HG03175 (cell line): ENCODE data around the gene BBS1.
A peak's percentile ranks its signal among the peaks of the same experiment; 100 is the strongest.

Experiments
- ATAC-seq: cut with Tn5 transposase; IDR thresholded peaks from one replicate; pipeline ENCODE4 v1.9.1; 2021; ENCODE audit warnings: mild to moderate bottlenecking, moderate library complexity; ENCODE audit not compliant: unreplicated experiment

The BBS1 gene

DNA sequence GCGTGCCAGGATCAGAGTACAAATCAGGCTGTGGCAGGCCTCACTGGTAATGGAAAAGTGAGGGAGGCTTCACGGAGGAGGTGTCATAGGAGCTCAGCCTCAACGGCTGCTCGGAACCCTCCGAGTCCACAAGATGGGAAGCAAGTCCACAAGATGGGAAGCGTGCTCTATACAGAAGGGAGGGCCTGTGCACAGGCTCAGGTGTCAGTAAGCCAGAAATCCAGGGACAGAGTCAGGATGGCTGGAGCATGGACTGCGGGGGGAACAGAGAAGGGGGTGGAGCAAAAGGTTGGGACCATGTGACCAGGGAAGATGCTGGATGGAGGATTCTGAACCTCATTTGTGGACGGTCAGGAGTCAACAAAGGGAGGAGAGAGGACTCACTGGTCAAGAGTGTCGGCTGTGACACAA, 33.6 kb upstream of the BBS1 start:
- no peak for ATAC-seq

DNA sequence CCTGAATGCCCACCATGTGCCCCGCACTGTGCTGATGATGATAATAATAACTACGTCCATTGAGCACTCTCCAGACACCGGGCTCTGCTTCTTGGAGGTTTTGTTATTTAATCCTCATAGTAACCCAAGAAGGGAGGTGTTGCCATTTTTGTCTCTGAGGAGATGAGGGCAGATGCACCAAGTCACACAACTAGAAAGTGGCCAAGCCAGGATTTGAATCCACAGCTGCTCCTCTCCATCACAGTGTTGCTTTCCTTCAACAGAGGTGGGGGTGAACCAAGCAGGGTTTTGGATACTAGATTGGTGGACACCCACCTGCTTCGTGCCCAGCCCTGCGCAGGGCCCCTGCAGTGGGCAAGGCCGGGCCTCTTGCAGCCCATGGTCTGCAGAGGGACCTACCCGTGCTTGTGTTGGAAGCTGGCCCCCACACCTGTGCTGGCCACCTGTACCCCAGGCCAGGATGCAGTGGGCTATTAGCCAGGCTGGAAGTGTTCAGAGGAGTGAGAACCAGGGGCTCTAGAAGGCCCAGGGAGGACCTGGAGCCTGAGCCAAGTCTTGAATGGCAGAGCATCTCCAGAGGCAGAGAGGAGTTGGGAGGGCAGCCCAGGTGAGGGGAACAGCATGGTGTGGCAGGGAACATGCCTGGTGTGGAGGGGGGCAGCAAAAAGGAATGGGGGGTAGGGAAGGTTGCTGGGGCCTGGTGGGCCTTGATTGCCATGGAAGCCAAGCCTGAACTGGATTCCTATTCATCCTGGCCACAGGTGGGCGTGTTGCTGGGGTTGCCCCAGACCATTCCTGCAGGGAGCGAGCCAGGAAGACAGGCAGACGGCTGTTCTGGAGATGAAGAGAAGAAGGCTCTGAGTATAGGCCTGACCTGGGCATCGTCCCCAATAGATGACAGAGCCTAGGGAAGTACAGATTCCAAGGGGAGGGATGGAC, 32.9 kb upstream of the BBS1 start:
- no peak for ATAC-seq

DNA sequence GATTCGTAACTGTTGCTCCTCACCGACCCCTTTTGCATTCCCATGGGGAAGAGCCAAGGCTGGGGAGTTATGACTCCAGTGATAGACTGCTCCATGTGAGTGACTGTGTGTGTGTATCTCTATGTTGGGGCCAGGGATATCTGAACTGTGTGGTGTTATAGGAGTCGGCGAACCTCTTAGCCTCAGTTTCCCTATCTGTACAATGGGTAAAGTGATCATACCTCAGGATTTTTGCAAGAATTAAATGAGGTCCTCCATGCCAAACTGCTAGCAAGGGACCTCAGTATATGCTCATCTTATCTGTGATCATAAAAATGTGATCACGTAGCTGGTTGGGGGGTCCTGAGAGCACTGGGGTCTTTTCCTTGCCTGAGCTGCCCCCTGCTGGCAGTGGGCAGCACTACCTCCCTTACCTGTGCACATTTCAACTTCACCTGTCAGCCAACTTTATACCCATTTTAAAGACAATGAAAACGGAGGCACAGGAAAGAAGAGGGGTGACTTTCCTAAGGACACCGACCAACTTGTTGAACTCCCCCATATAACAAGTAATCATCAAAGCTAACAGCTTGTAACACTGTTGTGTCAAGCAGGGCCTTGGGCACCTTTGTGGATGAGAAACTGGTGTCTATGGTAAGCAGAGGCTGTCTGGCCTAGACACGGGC, 31.6 kb upstream of the BBS1 start:
- ATAC-seq: no peak

DNA sequence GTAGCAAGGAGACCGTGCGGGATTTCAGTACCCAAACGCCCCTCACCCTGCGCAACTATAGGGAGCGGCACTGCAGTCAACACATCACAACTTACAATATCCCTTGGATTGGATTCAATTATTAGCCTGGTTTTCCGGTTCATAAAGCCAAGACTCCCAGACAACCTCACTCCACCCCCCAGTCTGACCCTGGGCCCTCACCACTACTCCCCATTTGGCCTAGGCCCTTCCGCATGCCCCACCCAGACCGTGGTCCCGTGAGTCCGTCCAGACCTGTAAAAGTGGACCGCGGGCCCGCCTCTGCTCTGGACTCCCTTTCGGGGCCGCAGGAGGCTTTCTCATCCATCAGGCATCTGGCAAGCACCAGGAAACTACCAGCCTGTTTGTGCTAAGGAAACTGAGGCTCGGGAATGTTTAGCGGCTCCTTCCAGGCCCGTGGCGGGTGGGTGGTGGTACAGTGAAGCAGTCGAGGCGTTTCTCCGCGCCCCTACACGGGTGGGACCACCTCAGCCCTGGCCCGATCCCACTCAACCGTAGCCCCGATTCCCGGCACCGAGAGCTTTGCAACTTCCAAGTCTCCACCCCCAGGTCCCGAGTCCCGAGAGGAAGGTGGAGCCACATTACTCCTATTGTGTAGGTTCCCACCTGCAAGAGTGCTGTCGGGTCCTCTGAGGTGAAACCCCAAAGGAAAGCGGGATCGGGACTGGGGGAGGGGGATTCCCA, 30.9 kb upstream of the BBS1 start:
- ATAC-seq: no peak

DNA sequence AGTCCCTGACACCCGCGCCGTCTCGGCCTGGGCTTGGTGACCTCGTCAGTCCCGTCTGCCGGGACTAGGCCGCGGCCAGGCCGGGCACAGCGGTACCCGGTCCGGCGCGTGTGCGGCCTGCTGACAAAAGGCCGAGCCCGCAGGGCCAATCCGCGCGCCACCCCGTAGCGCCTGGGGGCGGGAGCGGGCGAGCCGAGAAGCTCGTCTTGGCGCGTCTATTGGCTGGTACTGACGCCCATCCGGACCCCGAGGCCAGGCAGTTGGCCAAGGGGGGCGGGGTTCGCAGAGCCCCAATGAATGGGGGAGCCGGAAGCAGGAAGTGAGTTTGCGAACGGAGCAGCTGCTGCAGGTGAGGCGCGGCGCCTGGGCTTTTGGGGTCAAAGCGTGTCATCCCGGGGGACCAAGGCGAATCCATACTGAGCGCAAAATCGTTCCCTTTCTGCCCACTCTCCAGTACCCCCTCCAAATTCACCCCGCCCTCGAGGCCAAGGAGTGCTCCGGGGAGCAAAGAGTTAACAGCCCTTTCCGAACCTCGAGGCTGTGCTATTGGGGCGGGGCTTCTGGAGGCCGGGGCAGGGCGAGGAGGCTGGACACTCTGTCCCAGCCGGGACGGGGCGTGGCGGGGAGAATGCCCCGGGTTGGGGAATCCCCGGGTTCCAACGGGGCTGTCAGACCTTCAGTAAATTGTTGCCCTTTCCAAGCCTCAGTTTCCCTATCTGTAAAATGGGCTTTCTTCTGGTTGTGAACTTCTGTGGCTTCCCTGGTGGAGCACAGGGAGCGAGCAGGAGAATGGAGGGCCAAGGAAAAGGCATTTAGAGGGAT, 30.1 kb upstream of the BBS1 start, which contains the start of gene DPP3:
Gene DPP3 (plus strand): TSS at position 318 of the 822 bp plus-strand sequence. CDS start 1,767 bp downstream, outside the sequence.
- peak; percentile 91 for ATAC-seq

DNA sequence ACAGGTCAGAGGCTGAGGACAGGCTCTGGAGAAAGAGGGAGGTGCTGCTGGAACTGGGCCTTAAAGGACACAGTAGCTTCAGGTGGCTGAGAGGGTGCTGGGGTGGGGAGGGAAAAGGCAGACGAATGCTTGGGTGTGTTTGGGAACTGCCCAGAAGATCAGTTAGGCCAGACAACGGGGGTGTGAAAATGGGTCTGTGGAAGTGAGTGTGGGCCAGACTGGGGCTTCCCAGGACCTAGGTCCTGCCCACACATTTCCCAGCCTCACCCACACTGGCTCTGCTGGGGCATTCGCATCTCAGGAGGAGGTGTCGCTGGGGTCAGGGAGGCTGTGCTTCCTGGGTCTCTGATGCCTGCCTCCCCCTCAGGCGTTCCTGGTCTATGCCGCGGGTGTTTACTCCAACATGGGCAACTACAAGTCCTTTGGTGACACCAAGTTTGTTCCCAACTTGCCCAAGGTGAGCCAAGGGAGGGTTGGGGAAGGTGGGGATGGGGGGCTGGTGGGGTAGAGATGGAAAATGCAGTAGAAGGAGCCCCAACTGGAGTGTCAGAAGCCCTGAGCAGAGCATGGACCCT, 25.5 kb upstream of the BBS1 start:
- no peak for ATAC-seq

DNA sequence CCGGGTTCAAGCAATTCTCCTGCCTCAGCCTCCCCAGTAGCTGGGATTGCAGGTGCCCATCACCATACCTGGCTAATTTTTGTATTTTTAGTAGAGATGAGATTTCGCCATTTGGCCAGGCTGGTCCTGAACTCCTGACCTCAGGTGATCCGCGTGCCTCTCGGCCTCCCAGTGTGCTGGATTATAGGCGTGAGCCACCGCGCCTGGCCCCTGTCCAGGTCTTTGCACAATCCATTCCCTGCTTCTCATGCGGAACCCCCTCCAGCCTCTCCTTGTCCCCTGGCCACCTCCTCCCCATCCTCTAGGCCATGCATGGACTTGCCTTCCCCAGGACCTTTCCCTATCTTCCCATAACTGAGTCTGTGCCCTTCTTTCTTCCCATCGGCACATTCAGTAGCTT, 21.5 kb upstream of the BBS1 start:
- no peak for ATAC-seq

DNA sequence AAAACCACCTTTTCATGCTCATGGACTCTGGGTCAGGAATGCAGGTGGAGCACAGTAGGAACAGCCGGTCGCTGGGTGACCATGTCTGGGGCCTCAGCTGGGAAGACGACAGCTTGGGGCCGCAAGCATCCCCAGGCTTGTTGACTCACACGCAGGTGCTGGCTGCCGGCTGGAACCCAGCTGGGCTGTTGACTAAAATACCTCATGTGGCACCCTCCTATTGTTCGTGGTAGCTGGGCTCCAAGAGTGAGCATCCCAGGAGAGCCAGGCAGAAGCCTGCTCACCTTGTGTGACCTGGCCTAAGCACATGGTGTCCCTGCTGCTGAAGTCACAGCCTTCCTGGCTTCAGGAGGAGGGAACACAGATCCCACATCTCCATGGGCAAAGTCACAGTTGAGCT, 20.8 kb upstream of the BBS1 start:
- no peak for ATAC-seq

DNA sequence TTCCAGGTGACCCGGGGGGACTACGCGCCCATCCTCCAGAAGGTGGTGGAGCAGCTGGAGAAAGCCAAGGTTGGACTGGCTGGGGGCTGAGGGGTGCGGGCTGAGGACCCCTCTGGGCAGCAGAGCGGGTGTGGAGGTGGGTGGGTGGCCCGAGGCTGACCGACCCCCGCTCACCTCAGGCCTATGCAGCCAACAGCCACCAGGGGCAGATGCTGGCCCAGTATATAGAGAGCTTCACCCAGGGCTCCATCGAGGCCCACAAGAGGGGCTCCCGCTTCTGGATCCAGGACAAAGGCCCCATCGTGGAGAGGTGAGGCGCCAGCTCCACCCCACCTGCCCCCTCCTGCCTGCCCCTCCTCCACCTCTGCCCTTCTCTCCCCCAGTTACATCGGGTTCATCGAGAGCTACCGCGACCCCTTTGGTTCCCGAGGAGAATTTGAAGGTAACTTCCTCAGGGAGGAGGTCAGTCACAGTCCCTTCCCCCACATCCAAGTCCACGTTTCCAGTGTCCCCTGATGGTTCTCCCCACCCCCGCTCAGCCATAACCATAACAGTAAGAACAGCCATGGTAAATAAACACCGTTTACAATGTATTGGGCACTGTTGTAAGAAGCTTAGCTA, 19.0 kb upstream of the BBS1 start:
- ATAC-seq: no peak

DNA sequence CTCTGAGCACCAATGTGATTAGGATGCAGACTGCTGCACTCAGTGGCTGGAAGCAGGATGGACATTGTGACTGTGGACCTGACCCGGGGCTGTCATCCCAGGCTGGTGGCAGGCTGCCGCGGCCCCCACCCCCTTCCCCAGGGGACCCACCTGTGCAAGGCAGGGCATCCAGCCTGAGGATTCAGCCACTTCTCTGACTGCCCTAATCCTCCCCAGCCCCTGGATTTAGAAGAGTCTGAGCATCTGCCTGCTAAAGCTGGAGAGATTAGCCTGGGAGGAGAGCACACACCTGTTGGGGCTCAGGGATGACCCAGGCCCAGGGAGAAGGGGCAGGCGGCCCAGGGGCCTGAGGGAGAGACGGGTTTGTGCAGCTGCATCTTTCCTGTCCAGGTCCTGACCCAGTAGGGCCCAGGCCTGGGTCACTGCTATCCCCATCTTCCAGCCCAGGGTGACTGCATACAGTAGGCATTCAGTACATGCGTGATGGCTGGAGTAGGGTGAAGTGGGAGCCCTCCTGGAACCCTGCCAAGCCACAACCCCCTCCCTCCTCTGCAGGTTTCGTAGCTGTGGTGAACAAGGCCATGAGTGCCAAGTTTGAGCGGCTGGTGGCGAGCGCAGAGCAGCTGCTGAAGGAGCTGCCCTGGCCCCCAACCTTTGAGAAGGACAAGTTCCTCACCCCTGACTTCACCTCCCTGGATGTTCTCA, 18.1 kb upstream of the BBS1 start:
- no peak for ATAC-seq

DNA sequence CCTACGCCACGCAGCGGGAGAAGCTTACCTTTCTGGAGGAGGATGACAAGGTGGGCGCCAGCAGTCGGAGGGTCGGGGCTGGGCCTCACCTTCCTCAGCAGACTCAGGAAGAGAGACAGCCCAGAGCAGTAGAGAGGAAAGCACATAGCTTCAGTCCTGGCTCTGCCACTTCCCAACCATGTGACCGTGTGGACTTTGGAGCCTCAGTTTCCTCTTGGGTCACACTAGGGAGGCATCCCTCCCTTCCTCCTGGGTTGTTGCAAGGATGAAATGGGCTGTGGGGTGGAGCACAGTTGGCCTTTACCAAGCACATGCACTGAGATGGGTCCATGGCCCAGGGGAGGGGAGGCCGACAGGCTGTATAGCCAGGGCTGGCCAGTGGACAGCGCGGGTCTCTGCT, 17.3 kb upstream of the BBS1 start:
- ATAC-seq: no peak

DNA sequence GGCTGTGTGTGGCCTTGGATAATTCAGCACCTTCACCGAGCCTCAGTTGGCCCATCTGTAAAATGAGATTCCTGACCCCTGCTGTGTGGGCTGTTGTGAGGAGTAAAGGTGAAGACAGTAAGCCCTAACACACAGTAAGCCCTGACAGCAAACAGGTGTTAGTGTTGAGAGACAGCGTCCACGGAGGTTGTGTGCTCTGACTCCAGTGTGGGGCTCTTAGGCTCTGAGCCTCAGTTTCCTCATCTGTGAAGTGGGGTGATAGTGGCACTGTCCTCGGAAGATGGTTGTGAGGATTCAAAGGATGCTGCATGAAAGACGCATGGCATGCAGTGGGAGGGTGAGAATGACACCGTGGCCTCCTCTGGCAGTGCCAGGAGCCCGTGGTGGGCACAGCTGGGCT, 16.0 kb upstream of the BBS1 start:
- ATAC-seq: no peak

DNA sequence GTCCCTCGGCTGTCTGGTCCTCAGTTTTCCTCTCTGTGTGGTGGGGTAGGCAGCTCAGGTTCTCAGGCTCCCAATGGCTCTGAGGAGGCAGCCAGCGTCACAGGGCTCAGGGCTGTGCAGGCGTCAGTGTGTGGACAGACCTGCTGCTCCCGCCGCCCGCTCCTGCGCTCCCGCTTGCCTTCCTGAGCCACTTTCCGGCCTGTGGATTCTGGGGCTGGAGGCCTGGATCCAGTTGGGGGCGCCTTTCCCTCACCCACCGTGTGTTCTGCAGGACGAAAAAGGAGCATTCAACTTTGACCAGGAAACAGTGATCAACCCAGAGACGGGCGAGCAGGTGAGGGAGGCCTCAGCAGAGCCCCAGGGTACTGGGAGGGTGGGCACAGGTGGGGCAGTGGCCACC, 15.5 kb upstream of the BBS1 start:
- ATAC-seq: no peak

DNA sequence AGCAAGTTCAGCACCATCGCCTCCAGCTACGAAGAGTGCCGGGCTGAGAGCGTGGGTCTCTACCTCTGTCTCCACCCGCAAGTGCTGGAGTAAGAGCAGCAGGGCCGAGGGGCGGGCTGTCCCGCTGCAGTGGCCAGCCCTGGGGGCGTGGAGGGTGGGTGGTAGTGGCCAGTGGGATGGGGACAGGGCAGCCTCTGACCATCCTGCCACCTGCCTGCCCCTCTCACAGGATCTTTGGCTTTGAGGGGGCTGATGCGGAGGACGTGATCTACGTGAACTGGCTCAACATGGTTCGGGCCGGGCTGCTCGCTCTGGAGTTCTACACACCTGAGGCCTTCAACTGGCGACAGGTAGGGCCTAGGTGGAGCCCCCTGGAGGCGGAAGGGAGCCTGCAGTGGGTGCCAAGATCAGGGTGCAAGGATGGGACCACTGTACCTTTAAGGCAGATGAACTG, 15.0 kb upstream of the BBS1 start:
- no peak for ATAC-seq

DNA sequence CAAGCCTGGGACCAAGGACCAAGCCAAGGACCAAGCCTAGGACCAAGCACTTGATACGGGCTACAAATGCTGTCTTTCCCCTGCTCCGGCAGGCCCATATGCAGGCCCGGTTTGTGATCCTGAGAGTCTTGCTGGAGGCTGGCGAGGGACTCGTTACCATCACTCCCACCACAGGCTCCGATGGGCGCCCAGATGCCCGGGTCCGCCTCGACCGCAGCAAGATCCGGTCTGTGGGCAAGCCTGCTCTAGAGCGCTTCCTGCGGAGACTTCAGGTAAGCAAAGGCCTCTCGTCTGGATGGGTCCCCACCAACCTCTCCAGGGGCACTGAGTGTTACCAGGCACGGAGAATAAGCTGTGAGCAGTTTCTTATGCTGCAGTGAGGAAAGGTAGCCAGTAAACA, 13.2 kb upstream of the BBS1 start:
- no peak for ATAC-seq

DNA sequence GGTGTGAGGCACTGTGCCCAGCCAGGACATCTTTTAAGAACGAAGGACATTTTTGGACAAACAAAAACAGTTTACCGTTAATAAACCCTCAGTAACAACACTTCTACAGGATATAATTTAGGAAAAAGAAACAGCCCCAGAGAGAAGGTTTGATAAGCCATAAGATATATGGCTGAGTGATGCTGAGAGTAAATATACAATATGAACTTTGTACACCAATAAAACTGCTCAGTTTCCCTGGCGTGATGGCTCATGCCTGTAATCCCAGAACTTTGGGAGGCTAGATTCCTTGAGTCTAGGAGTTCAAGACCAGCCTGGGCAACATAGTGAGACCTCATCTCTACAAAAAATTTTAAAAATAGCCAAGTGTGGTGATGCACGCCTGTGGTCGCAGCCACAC, 11.9 kb upstream of the BBS1 start:
- ATAC-seq: no peak

DNA sequence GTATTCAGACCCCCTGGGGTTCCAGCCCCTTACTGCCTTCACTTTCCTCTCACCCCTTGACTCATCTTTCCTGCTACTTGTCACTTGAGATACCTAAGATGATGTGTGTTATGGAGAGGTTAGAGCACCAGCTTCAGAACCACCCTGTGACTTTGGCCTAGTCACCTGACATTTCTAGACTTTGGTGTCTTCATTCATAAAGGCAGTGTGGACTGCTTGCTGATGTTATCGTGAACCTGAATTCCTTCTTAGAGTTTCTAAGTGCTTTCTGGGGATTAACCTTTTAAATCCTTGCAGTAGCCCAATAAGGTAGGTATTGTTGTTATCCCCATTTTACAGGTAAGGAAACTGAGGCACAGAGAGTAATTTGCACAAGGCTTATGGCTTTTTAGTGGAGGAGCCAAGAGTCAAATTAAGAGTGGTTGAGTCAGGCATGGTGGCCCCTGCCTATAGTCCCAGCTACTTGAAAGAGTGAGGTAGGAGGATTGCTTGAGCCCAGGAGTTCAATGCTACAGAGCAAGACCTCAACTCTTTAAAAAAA, 5.1 kb upstream of the BBS1 start:
- no peak for ATAC-seq

DNA sequence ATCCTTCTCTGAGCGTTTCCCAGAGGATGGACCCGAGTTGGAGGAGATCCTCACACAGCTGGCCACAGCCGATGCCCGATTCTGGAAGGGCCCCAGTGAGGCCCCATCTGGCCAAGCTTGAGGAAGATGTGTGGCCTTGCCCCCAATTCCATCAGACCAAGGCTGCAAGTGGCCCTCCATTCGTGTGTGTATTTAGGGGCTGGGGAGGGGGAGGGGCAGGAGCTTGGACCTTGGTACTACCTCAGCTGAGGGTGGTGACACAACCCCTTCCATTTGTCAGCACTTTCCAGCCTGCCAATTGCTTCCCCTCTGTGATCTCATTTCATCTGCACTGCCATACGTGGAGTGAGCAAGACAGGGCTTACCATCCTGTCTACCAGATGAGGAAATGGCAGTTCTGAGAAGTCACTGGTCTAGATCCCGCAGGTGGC, 1.3 kb upstream of the BBS1 start:
- no peak for ATAC-seq

DNA sequence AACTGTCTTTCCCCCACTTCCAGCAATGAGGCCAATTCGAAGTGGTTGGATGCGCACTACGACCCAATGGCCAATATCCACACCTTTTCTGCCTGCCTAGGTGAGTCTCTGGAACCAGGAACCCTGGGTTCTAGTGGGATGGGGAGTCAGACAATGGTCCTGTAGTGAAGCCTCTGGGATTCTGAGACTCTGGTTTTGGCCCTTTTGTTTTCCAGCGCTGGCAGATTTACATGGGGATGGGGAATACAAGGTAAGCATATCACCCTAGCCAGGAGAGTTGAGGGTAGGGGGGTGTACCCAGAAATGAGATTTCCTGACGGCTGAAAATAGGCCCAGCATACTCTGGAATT, 530 bp downstream of the BBS1 start:
- peak; percentile 14 for ATAC-seq
